ENCODE measurements around the gene ELP2.
"Not testable (repeated sequence)": the region's sequence is repeated elsewhere in the genome, so short reads cannot be mapped to it uniquely, and the experiment has no call there.

Gene ELP2

GRCh38 chr18:36092116-36092515, 37.6 kb upstream of the ELP2 start:
- H3K4me3 ChIP-seq (ENCODE audit: insufficient read depth in 1 of 2, low read depth in 1 of 2, low read length in 2 of 2); H3K23ac ChIP-seq (ENCODE audit: low read length in 2 of 2); H3K27ac ChIP-seq (ENCODE audit: low read length, poor library complexity, severe bottlenecking); H3K79me1 ChIP-seq (replicated peaks; ENCODE audit: low read length, poor library complexity, severe bottlenecking); H3K9ac ChIP-seq (ENCODE audit: low read length); H3K4ac ChIP-seq (ENCODE audit: low read depth in 1 of 2, low read length in 2 of 2); H2BK5ac ChIP-seq (ENCODE audit: low read depth, low read length, poor library complexity, severe bottlenecking); H3K4me2 ChIP-seq (ENCODE audit: low read length, poor library complexity, severe bottlenecking); H3K4me1 ChIP-seq (ENCODE audit: control insufficient read depth, insufficient read depth, low read depth, low read length); H2BK15ac ChIP-seq (ENCODE audit: low read depth, poor library complexity, severe bottlenecking); H3K18ac ChIP-seq (ENCODE audit: low read depth in 1 of 2, low read length in 2 of 2); H4K8ac ChIP-seq (ENCODE audit: low read length); H3K36me3 ChIP-seq (ENCODE audit: control insufficient read depth in 1 of 2, insufficient read depth in 2 of 2, low read depth in 1 of 2, low read length in 2 of 2); H2BK120ac ChIP-seq (ENCODE audit: low read depth, low read length); H2AFZ ChIP-seq (ENCODE audit: low read depth, low read length); H3K14ac ChIP-seq (ENCODE audit: low read length in 2 of 2); H2BK12ac ChIP-seq (ENCODE audit: low read length in 2 of 2); H3K27me3 ChIP-seq (ENCODE audit: control insufficient read depth in 1 of 2, insufficient read depth in 1 of 2, low read length in 2 of 2); H3K9me3 ChIP-seq (ENCODE audit: control insufficient read depth, low read length); H4K91ac ChIP-seq (ENCODE audit: low read length); H2AK5ac ChIP-seq (ENCODE audit: low read length, severe bottlenecking): not testable (repeated sequence)
- 40% methylated on average over 5 of the region's 5 CpGs for WGBS
- DNase-seq: peak; percentile 35

- DNase-seq: no peak
- 83% methylated on average over 3 of the region's 3 CpGs for WGBS
- no peak overlapping the region for H3K18ac ChIP-seq (ENCODE audit: low read depth in 1 of 2, low read length in 2 of 2)
These were observed 35.3 kb upstream of the ELP2 start for GRCh38 chr18:36094431-36094830.

DNA sequence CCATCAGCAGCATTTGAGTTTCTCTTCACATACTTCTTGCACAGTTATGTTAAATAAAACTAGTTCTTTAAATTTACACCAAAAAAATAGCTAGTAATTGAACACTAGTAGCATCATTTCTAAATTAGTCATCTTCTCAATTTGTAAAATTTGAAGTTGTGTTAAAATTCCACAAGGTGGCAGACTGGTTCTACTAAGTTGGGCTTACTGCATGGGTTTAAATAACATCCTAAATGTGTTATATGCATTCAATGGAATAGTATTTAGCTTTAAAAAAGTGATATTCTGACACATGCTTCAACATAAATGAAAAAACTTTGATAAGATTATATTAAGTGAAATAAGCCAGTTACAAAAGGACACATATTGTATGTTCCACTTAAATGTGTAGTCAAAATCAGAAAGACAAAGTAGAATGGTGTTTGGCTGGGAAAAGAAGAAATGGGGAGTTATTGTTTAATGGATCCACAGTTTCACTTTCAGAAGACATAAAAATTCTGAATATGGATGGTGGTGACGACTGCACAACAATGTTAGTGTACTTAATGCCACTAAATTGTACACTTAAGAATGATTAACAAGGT, 33.7 kb upstream of the ELP2 start:
- H3K9me3 ChIP-seq (ENCODE audit: control insufficient read depth, low read length): no peaks in the 10 kb centered on the region

More at GRCh38 chr18:36094431-36094830, 35.3 kb upstream of the ELP2 start:
- no peak overlapping the region for H2BK12ac ChIP-seq (ENCODE audit: low read length in 2 of 2)
- no peaks in the 10 kb centered on the region for H3K27me3 ChIP-seq (ENCODE audit: control insufficient read depth in 1 of 2, insufficient read depth in 1 of 2, low read length in 2 of 2)
- no peak overlapping the region for H2BK15ac ChIP-seq (ENCODE audit: low read depth, poor library complexity, severe bottlenecking)
- H3K14ac ChIP-seq (ENCODE audit: low read length in 2 of 2): no peak overlapping the region
- no peak overlapping the region for H4K91ac ChIP-seq (ENCODE audit: low read length)
- H3K79me1 ChIP-seq (replicated peaks; ENCODE audit: low read length, poor library complexity, severe bottlenecking): no peaks in the 10 kb centered on the region
- no peak overlapping the region for H2BK5ac ChIP-seq (ENCODE audit: low read depth, low read length, poor library complexity, severe bottlenecking)
- H3K9ac ChIP-seq (ENCODE audit: low read length): no peak overlapping the region
- no peak overlapping the region for H3K4ac ChIP-seq (ENCODE audit: low read depth in 1 of 2, low read length in 2 of 2)
- no peak overlapping the region for H3K27ac ChIP-seq (ENCODE audit: low read length, poor library complexity, severe bottlenecking)
- H3K9me3 ChIP-seq (ENCODE audit: control insufficient read depth, low read length): no peaks in the 10 kb centered on the region
- no peak overlapping the region for H3K23ac ChIP-seq (ENCODE audit: low read length in 2 of 2)
- H3K4me1 ChIP-seq (ENCODE audit: control insufficient read depth, insufficient read depth, low read depth, low read length): no peaks in the 10 kb centered on the region
- H2AK5ac ChIP-seq (ENCODE audit: low read length, severe bottlenecking): no peak overlapping the region
- H3K4me3 ChIP-seq (ENCODE audit: insufficient read depth in 1 of 2, low read depth in 1 of 2, low read length in 2 of 2): no peak overlapping the region
- no peak overlapping the region for H4K8ac ChIP-seq (ENCODE audit: low read length)
- no peak overlapping the region for H2BK120ac ChIP-seq (ENCODE audit: low read depth, low read length)
- no peak overlapping the region for H3K4me2 ChIP-seq (ENCODE audit: low read length, poor library complexity, severe bottlenecking)
- H3K36me3 ChIP-seq (ENCODE audit: control insufficient read depth in 1 of 2, insufficient read depth in 2 of 2, low read depth in 1 of 2, low read length in 2 of 2): no peaks in the 10 kb centered on the region
- H2AFZ ChIP-seq (ENCODE audit: low read depth, low read length): no peak overlapping the region

GRCh38 chr18:36096955-36097354, 32.7 kb upstream of the ELP2 start:
- H2AK5ac ChIP-seq (ENCODE audit: low read length, severe bottlenecking): no peak overlapping the region
- no peak overlapping the region for H2BK5ac ChIP-seq (ENCODE audit: low read depth, low read length, poor library complexity, severe bottlenecking)
- H3K27ac ChIP-seq (ENCODE audit: low read length, poor library complexity, severe bottlenecking): no peak overlapping the region
- no peak overlapping the region for H2BK12ac ChIP-seq (ENCODE audit: low read length in 2 of 2)
- DNase-seq: no peak
- no peaks in the 10 kb centered on the region for H3K27me3 ChIP-seq (ENCODE audit: control insufficient read depth in 1 of 2, insufficient read depth in 1 of 2, low read length in 2 of 2)
- peaks cover 3% of the 10 kb centered on the region for H3K9me3 ChIP-seq (ENCODE audit: control insufficient read depth, low read length)
- no peak overlapping the region for H3K4me2 ChIP-seq (ENCODE audit: low read length, poor library complexity, severe bottlenecking)
- no peak overlapping the region for H3K14ac ChIP-seq (ENCODE audit: low read length in 2 of 2)
- no peak overlapping the region for H2AFZ ChIP-seq (ENCODE audit: low read depth, low read length)
- no peak overlapping the region for H3K4ac ChIP-seq (ENCODE audit: low read depth in 1 of 2, low read length in 2 of 2)
- H3K18ac ChIP-seq (ENCODE audit: low read depth in 1 of 2, low read length in 2 of 2): no peak overlapping the region
- no peak overlapping the region for H4K8ac ChIP-seq (ENCODE audit: low read length)
- no peak overlapping the region for H4K91ac ChIP-seq (ENCODE audit: low read length)
- H2BK15ac ChIP-seq (ENCODE audit: low read depth, poor library complexity, severe bottlenecking): no peak overlapping the region
- no peak overlapping the region for H2BK120ac ChIP-seq (ENCODE audit: low read depth, low read length)
- H3K4me1 ChIP-seq (ENCODE audit: control insufficient read depth, insufficient read depth, low read depth, low read length): no peaks in the 10 kb centered on the region
- H3K23ac ChIP-seq (ENCODE audit: low read length in 2 of 2): no peak overlapping the region
- H3K36me3 ChIP-seq (ENCODE audit: control insufficient read depth in 1 of 2, insufficient read depth in 2 of 2, low read depth in 1 of 2, low read length in 2 of 2): no peaks in the 10 kb centered on the region
- H3K4me3 ChIP-seq (ENCODE audit: insufficient read depth in 1 of 2, low read depth in 1 of 2, low read length in 2 of 2): no peak overlapping the region
- no peaks in the 10 kb centered on the region for H3K79me1 ChIP-seq (replicated peaks; ENCODE audit: low read length, poor library complexity, severe bottlenecking)
- H3K9ac ChIP-seq (ENCODE audit: low read length): no peak overlapping the region

More for the DNA sequence above, 33.7 kb upstream of the ELP2 start:
- WGBS: no CpG with 5 or more reads among the region's 1 CpG
- Histone ChIP-seq H4K91ac (ENCODE audit: low read length) (no peak overlapping the region), H2BK12ac (ENCODE audit: low read length in 2 of 2) (no peak overlapping the region), H3K79me1 (replicated peaks; ENCODE audit: low read length, poor library complexity, severe bottlenecking) (no peaks in the 10 kb centered on the region), H3K4me1 (ENCODE audit: control insufficient read depth, insufficient read depth, low read depth, low read length) (no peaks in the 10 kb centered on the region), H3K27me3 (ENCODE audit: control insufficient read depth in 1 of 2, insufficient read depth in 1 of 2, low read length in 2 of 2) (no peaks in the 10 kb centered on the region), H2BK15ac (ENCODE audit: low read depth, poor library complexity, severe bottlenecking) (no peak overlapping the region), H3K23ac (ENCODE audit: low read length in 2 of 2) (no peak overlapping the region), H4K8ac (ENCODE audit: low read length) (no peak overlapping the region), H3K14ac (ENCODE audit: low read length in 2 of 2) (no peak overlapping the region), H3K4me3 (ENCODE audit: insufficient read depth in 1 of 2, low read depth in 1 of 2, low read length in 2 of 2) (no peak overlapping the region), H3K9ac (ENCODE audit: low read length) (no peak overlapping the region), H3K4me2 (ENCODE audit: low read length, poor library complexity, severe bottlenecking) (no peak overlapping the region), H2BK5ac (ENCODE audit: low read depth, low read length, poor library complexity, severe bottlenecking) (no peak overlapping the region), H2AK5ac (ENCODE audit: low read length, severe bottlenecking) (no peak overlapping the region), H3K27ac (ENCODE audit: low read length, poor library complexity, severe bottlenecking) (no peak overlapping the region), H3K36me3 (ENCODE audit: control insufficient read depth in 1 of 2, insufficient read depth in 2 of 2, low read depth in 1 of 2, low read length in 2 of 2) (no peaks in the 10 kb centered on the region), H2BK120ac (ENCODE audit: low read depth, low read length) (no peak overlapping the region), H3K4ac (ENCODE audit: low read depth in 1 of 2, low read length in 2 of 2) (no peak overlapping the region), H3K18ac (ENCODE audit: low read depth in 1 of 2, low read length in 2 of 2) (no peak overlapping the region), H2AFZ (ENCODE audit: low read depth, low read length) (no peak overlapping the region)
- DNase-seq: peak; percentile 71
